ENCODE results near the gene KLHDC8B.

KLHDC8B gene

DNA sequence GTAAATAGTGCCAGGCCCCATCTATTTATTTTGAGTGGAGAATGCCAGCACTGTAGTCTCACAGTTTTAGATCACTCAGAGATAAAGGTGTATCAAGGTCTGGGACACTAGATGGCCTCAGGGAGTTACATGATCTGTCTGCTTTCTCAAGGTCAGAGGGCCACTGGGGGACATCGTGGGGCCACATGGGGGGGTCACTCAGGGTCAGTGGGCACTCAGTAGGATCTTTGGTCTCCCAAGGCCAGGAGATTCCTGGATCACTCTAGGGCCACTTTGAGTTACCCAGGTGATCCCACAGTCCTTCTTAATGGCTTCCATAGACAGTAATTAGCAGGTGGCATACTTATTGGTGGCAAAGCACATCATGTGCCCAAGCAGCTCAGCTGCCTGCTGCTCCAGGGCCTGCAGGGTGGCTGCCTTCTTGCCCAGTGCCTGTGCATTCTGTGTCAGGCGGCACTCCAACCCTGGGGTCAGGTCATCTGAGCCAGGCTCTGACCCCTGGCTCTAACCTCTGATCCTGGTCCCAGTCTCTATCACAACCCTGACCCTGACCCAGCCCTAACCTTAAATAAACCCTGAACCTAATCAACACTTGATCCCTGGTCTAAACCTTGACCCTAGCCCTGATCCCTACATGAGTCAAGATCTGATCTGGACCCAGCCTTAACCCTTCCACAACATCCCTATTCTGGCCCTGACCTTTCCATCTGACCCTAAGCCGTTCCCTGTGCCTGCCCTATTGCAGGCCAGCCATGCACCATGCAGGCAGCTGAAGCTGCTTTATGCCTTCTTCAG, 36.7 kb upstream of the KLHDC8B start:
- in situ Hi-C loops (cut with HindIII; ENCODE audit: low sequenced_read_pairs), result no loop called here
- no peak overlapping the region for H3K4me3 ChIP-seq (ENCODE audit: low read depth, low read length)
- no peak for TF ChIP-seq CTCF (IDR thresholded peaks at IDR 0.05; ENCODE audit: low read depth, low read length)
- no peak for DNase-seq (ENCODE audit: low read depth, low spot score)

- in situ Hi-C loops (cut with HindIII; ENCODE audit: low sequenced_read_pairs), result no loop called here
- no peak for DNase-seq (ENCODE audit: low read depth, low spot score)
- no peak for TF ChIP-seq CTCF (IDR thresholded peaks at IDR 0.05; ENCODE audit: low read depth, low read length)
- no peak overlapping the region for H3K4me3 ChIP-seq (ENCODE audit: low read depth, low read length)
Observed at GRCh38 chr3:49135499-49135898, 35.9 kb upstream of the KLHDC8B start.

DNA sequence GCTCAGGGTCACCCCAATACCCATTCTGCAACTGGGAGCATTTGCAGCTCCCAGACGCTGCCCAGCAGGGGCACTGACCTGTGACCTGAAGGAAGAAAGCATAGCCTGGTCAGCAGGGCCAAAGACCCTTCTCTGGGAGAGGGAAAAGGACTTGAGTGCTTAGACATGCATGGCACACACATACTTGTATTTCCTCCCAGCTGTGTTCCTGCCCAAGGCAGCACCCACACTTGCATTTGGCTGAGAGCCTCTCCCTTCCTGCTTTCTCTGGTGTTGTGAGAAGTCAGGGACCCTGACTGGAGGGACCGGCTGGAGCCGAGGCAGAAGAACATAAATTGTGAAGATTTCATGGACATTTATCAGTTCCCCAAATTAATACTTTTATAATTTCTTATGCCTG, 31.3 kb upstream of the KLHDC8B start:
- no peak for DNase-seq (ENCODE audit: low read depth, low spot score)
- no peak overlapping the region for H3K4me3 ChIP-seq (ENCODE audit: low read depth, low read length)
- in situ Hi-C loops (cut with HindIII; ENCODE audit: low sequenced_read_pairs), result no loop called here
- no peak for TF ChIP-seq CTCF (IDR thresholded peaks at IDR 0.05; ENCODE audit: low read depth, low read length)

GRCh38 chr3:49148159-49148558, 23.2 kb upstream of the KLHDC8B start:
- no peak overlapping the region for H3K4me3 ChIP-seq (ENCODE audit: low read depth, low read length)
- no peak for TF ChIP-seq CTCF (IDR thresholded peaks at IDR 0.05; ENCODE audit: low read depth, low read length)
- DNase-seq (ENCODE audit: low read depth, low spot score), result no peak
- in situ Hi-C loops (cut with HindIII; ENCODE audit: low sequenced_read_pairs), result no loop called here

DNA sequence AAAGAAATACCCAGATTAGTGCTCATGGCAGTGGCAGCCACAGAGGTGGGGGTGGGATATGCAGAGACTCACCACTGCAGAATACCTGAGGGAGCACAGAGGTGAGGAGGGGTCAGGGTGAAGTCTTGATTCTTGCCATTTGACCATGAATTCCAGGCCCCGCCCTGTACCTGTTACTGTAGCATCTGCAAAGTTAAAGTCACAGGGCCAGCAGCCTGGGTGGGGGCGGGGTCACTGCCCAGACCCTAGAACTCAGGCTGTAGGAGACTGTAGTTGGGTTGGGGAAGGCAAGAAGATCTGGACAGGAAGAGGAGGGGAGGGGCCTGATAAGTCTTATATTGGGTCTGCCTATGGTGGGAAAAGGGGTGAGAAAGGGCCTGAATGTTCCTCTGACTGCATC, 19.8 kb upstream of the KLHDC8B start:
- TF ChIP-seq CTCF (IDR thresholded peaks at IDR 0.05; ENCODE audit: low read depth, low read length), result no peak
- DNase-seq (ENCODE audit: low read depth, low spot score), result no peak
- in situ Hi-C loops (cut with HindIII; ENCODE audit: low sequenced_read_pairs), result no loop called here
- H3K4me3 ChIP-seq (ENCODE audit: low read depth, low read length), result no peak overlapping the region

DNA sequence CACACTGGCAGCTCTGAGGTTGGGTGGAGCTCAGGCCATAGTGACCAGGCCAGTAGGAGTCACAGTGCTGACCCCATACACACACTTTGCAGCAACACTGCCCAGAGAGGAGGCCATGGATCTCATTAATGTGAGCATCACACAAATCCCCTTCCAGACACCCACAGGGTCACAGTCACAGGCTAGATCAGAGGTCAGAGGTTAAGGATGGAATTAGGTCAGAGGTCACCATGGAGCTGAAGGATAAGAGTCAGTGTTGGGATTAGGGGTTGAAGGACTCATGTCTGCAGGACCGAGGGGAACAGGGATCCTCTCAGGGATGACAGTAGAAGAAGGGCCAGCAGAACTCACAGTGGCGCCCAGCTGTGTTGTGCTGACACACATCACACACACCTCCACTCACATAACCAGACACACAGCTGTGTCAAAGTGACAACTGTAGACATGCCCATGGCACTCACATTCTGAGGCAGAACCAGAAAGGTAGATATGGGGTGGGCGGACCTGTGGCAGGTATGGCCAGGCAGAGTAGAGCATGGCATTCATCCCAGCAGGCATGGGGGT, 18.0 kb upstream of the KLHDC8B start:
- H3K4me3 ChIP-seq (ENCODE audit: low read depth, low read length), result no peak overlapping the region
- in situ Hi-C loops (cut with HindIII; ENCODE audit: low sequenced_read_pairs), result no loop called here
- TF ChIP-seq CTCF (IDR thresholded peaks at IDR 0.05; ENCODE audit: low read depth, low read length), result no peak

More for the DNA sequence above, 18.0 kb upstream of the KLHDC8B start:
- DNase-seq (ENCODE audit: low read depth, low spot score), result no peak
